HCT116 (cell line): ENCODE measurements around the gene CFAP61. TPM values are rescaled to one million over a fixed set of nuclear protein-coding genes. Genes with fewer than 3 reads are reported as not detected.

Experiments
- ATAC-seq: fragments of 200-7000 bp; cut with Tn5 transposase; 2 replicates; pipeline ENCODE4 v1.9.1; 2020; ENCODE audit warnings: mild to moderate bottlenecking, moderate library complexity
- BruUV-seq: library from RNA; stranded (reverse); fragments of 400-500 nt; replicated peaks from 2 replicates; lab custom pipeline; 2021; lab: Mats Ljungman, UMichigan
- CTCF ChIA-PET: fragments of 300-600 bp; sonication (Branson Sonifier 250); formaldehyde crosslinking; loops from one replicate; lab custom pipeline; 2021; ENCODE audit warnings: antibody characterized with exemption; lab: Charles Lee
- POLR2A ChIA-PET: fragments of 300-600, 350-600 bp; sonication (Branson Sonifier 250); formaldehyde crosslinking; loops from one replicate; lab custom pipeline; 2021; ENCODE audit warnings: antibody characterized with exemption; lab: Charles Lee
- RAD21 ChIA-PET, 2 experiments: fragments of 300-600 bp; sonication (Branson Sonifier 250); formaldehyde crosslinking; loops; one replicate each; lab custom pipeline; 2023; ENCODE audit warnings: low total read pairs in 2 of 2; ENCODE audit not compliant: uncharacterized antibody in 2 of 2, unreplicated experiment in 2 of 2, low non-redundant PET in 1 of 2; lab: Charles Lee
- DNase-seq: peaks from one replicate; pipeline ENCODE4 v3.0.0-alpha.2; 2010; ENCODE audit warnings: low read depth, low spot score
- H2AFZ ChIP-seq: fragments of 200-600 bp; shearing (Covaris generic), sonication (generic); 2 replicates; pipeline ENCODE4 v1.6.1; 2017; ENCODE audit warnings: low read depth, mixed run types, mixed read lengths, antibody characterized with exemption, low read length; ENCODE audit not compliant: poor library complexity, severe bottlenecking
- H3K27ac ChIP-seq: 2 replicates; pipeline ENCODE4 v1.5.1; 2012; ENCODE audit warnings: low read depth, low read length
- H3K27me3 ChIP-seq: fragments of 200-600 bp; sonication (generic); 2 replicates; pipeline ENCODE4 v1.6.1; 2016; ENCODE audit warnings: mixed run types, low read length, mixed read lengths; ENCODE audit not compliant: insufficient read depth
- H3K36me3 ChIP-seq, 2 experiments: fragments of 200-500 bp in 1 of 2; fragments of 200-600 bp in 1 of 2; sonication (Bioruptor generic) in 1 of 2; sonication (generic) in 1 of 2; 2 replicates each; pipeline versions ENCODE4 v1.5.1 to v1.6.1; 2014 to 2016; ENCODE audit warnings: low read length in 2 of 2, inconsistent platforms in 1 of 2, mixed read lengths in 1 of 2, mixed run types in 1 of 2; ENCODE audit not compliant: insufficient read depth in 2 of 2, control insufficient read depth in 1 of 2
- H3K4me1 ChIP-seq, 2 experiments: fragments of 200-600 bp in 1 of 2; sonication (generic) in 1 of 2; 2 replicates each; pipeline versions ENCODE4 v1.5.1 to v1.6.1; 2012 to 2017; ENCODE audit warnings: low read length in 2 of 2, inconsistent platforms in 1 of 2, mild to moderate bottlenecking in 1 of 2, mixed read lengths in 1 of 2, mixed run types in 1 of 2, moderate library complexity in 1 of 2; ENCODE audit not compliant: insufficient read depth in 2 of 2, control insufficient read depth in 1 of 2
- H3K4me2 ChIP-seq: fragments of 200-600 bp; sonication (generic); 2 replicates; pipeline ENCODE4 v1.6.1; 2017; ENCODE audit warnings: mixed run types, low read length, mixed read lengths
- H3K4me3 ChIP-seq, 2 experiments: fragments of 200-600 bp in 1 of 2; sonication (generic) in 1 of 2; replicated peaks in 1 of 2; 2 replicates each; pipeline ENCODE4 v1.5.1; 2011 to 2016; ENCODE audit warnings: low read length in 2 of 2, control low read depth in 1 of 2, low read depth in 1 of 2, mild to moderate bottlenecking in 1 of 2, mixed read lengths in 1 of 2, mixed run types in 1 of 2
- H3K79me2 ChIP-seq: fragments of 200-600 bp; sonication (generic); 2 replicates; pipeline ENCODE4 v1.6.1; 2017; ENCODE audit warnings: mild to moderate bottlenecking, mixed run types, low read length, moderate library complexity, mixed read lengths; ENCODE audit not compliant: insufficient read depth
- H3K9ac ChIP-seq: fragments of 200-600 bp; sonication (generic); 2 replicates; pipeline ENCODE4 v1.6.1; 2016; ENCODE audit warnings: low read length, mixed read lengths
- H3K9me2 ChIP-seq: fragments of 200-600 bp; sonication (generic), shearing (Covaris generic); 2 replicates; pipeline ENCODE4 v1.6.1; 2017; ENCODE audit warnings: mixed run types, mild to moderate bottlenecking, moderate library complexity; ENCODE audit not compliant: insufficient read depth
- H3K9me3 ChIP-seq, 2 experiments: fragments of 200-500 bp in 1 of 2; fragments of 200-600 bp in 1 of 2; sonication (Bioruptor generic) in 1 of 2; sonication (generic) in 1 of 2; 2 replicates each; pipeline ENCODE4 v1.6.1; 2014 to 2017; ENCODE audit warnings: low read length in 2 of 2, mixed read lengths in 2 of 2, inconsistent platforms in 1 of 2, low read depth in 1 of 2, mild to moderate bottlenecking in 1 of 2, mixed run types in 1 of 2, moderate library complexity in 1 of 2; ENCODE audit not compliant: control insufficient read depth in 1 of 2, insufficient read depth in 1 of 2
- H4K20me1 ChIP-seq: fragments of 200-600 bp; sonication (generic), shearing (Covaris generic); 2 replicates; pipeline ENCODE4 v1.6.1; 2017; ENCODE audit warnings: mixed run types, mild to moderate bottlenecking, moderate library complexity; ENCODE audit not compliant: insufficient read depth
- CTCF ChIP-seq, 3 experiments: fragments of 200-600 bp in 1 of 3; sonication (generic) in 1 of 3; IDR thresholded peaks in 2 of 3; conservative IDR thresholded peaks in 1 of 3; 2 replicates each; pipeline ENCODE4 v1.5.1; 2012 to 2017; ENCODE audit warnings: low read depth in 2 of 3, low read length in 2 of 3, antibody characterized with exemption in 1 of 3, borderline replicate concordance in 1 of 3, control low read depth in 1 of 3, mild to moderate bottlenecking in 1 of 3, mixed read lengths in 1 of 3, mixed run types in 1 of 3, moderate library complexity in 1 of 3; ENCODE audit not compliant: insufficient read depth in 1 of 3
- EGR1 ChIP-seq: IDR thresholded peaks from 2 replicates; pipeline ENCODE4 v1.6.1; 2012; ENCODE audit warnings: low read depth
- ELF1 ChIP-seq: IDR thresholded peaks from 2 replicates; pipeline ENCODE4 v1.6.1; 2012; ENCODE audit warnings: low read depth, borderline replicate concordance
- EZH2phosphoT487 ChIP-seq: fragments of 200-600 bp; IDR thresholded peaks from 2 replicates; pipeline ENCODE4 v1.6.1; 2018; ENCODE audit warnings: antibody characterized with exemption, borderline replicate concordance
- JUND ChIP-seq: IDR thresholded peaks from 2 replicates; pipeline ENCODE4 v1.6.1; 2012
- MAX ChIP-seq: IDR thresholded peaks from 2 replicates; pipeline ENCODE4 v1.6.1; 2012
- POLR2A ChIP-seq: IDR thresholded peaks from 2 replicates; pipeline ENCODE4 v1.7.0; 2011; ENCODE audit warnings: borderline replicate concordance; ENCODE audit not compliant: insufficient read depth, insufficient read length; ENCODE audit errors: extremely low read depth
- POLR2AphosphoS5 ChIP-seq: IDR thresholded peaks from 2 replicates; pipeline ENCODE4 v1.6.1; 2011; ENCODE audit warnings: mild to moderate bottlenecking, low read depth, low read length, moderate library complexity
- RAD21 ChIP-seq: IDR thresholded peaks from 2 replicates; pipeline ENCODE4 v1.6.1; 2012; ENCODE audit warnings: low read depth, mild to moderate bottlenecking
- SIN3A ChIP-seq: IDR thresholded peaks from 2 replicates; pipeline ENCODE4 v1.6.1; 2012; ENCODE audit warnings: low read depth
- SP1 ChIP-seq: IDR thresholded peaks from 2 replicates; pipeline ENCODE4 v1.6.1; 2012; ENCODE audit warnings: low read depth
- TCF7L2 ChIP-seq: IDR thresholded peaks from 2 replicates; pipeline ENCODE4 v1.7.0; 2011; ENCODE audit warnings: borderline replicate concordance, inconsistent platforms; ENCODE audit not compliant: insufficient read depth, insufficient read length; ENCODE audit errors: extremely low read depth
- ZFX ChIP-seq: fragments of 450-650 bp; IDR thresholded peaks from 2 replicates; pipeline ENCODE4 v1.6.1; 2017
- ZNF274 ChIP-seq: fragments of 200-500 bp; sonication (Bioruptor generic); IDR thresholded peaks from 2 replicates; pipeline ENCODE4 v1.6.1; 2014; ENCODE audit warnings: mild to moderate bottlenecking, low read depth, low read length, inconsistent platforms
- intact Hi-C: fragments of 100-400 bp; cut with micrococcal nuclease; formaldehyde crosslinking; loops from 2 replicates; pipeline ENCODE4 v1.10.0; 2022
- total RNA-seq: library from RNA; stranded (reverse); gene quantifications from one replicate; pipeline ENCODE4 v1.2.1, GENCODE V29; 2021; ENCODE audit not compliant: unreplicated experiment
- TF ChIP-seq, protein P1 (sequence below): IDR thresholded peaks from 2 replicates; pipeline ENCODE4 v1.6.1; 2011; ENCODE audit warnings: mild to moderate bottlenecking, low read length, moderate library complexity; ENCODE audit not compliant: insufficient replicate concordance; ENCODE audit errors: extremely low read depth

CFAP61 gene
- total RNA-seq, 1 experiment from 2014 or later, result 1.7 TPM

DNA sequence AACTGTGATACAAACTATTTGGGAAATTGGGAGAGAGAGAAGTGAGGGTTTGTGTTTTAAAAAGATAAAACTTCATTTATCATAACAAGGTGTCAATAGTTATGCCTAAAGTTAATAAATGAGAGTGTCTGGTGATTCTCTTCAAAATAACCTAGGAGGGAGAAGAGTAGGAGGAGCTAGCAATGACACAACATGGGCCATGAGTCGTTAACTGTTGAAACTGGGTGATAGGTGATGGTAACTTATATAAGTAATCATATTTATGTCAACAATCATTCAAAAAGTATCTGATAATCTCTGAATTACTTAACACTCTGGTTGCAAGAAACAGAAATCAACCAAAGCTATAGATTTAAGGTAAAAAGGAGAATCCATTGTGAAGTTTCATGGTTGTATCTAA is 268.8 kb downstream of the CFAP61 start:
- intact Hi-C loops, result no loop called here
- Histone ChIP-seq H3K9me2 (no peaks in the 10 kb centered on the region), H3K4me2 (no peak overlapping the region), H3K4me1 (no peaks in the 10 kb centered on the region), H3K9ac (no peak overlapping the region), H3K9me3 (no peaks in the 10 kb centered on the region), H3K79me2 (no peaks in the 10 kb centered on the region), H2AFZ (no peak overlapping the region), H3K27me3 (no peaks in the 10 kb centered on the region; the same call in 1 of the 2 replicates), H3K36me3 (no peaks in the 10 kb centered on the region), H3K4me3 (no peak overlapping the region), H4K20me1 (no peaks in the 10 kb centered on the region), H3K27ac (no peak overlapping the region)
- RAD21 ChIA-PET, result no interaction called here
- DNase-seq (no peak), ATAC-seq (no peak)
- CTCF ChIA-PET, result no interaction called here
- no TSS peak for BruUV-seq
- POLR2A ChIA-PET, result no interaction called here
- TF ChIP-seq EZH2phosphoT487 (no peak), JUND (no peak), CTCF (IDR thresholded peaks at IDR 0.05 in 2 of 3, conservative IDR thresholded peaks at IDR 0.05 in 1 of 3; ENCODE audit: borderline replicate concordance in 1 of 3, insufficient read depth in 1 of 3, low read depth in 2 of 3, low read length in 2 of 3) (no peak), SP1 (no peak), RAD21 (no peak), POLR2A (no peak), TCF7L2 (no peak), POLR2AphosphoS5 (no peak), ZNF274 (no peak), SIN3A (no peak), ZFX (no peak), EGR1 (no peak), ELF1 (no peak), MAX (no peak)
- TF ChIP-seq, protein P1, sequence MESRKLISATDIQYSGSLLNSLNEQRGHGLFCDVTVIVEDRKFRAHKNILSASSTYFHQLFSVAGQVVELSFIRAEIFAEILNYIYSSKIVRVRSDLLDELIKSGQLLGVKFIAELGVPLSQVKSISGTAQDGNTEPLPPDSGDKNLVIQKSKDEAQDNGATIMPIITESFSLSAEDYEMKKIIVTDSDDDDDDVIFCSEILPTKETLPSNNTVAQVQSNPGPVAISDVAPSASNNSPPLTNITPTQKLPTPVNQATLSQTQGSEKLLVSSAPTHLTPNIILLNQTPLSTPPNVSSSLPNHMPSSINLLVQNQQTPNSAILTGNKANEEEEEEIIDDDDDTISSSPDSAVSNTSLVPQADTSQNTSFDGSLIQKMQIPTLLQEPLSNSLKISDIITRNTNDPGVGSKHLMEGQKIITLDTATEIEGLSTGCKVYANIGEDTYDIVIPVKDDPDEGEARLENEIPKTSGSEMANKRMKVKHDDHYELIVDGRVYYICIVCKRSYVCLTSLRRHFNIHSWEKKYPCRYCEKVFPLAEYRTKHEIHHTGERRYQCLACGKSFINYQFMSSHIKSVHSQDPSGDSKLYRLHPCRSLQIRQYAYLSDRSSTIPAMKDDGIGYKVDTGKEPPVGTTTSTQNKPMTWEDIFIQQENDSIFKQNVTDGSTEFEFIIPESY, result no peak
